Right renal pelvis (tissue), 4 donors: ENCODE measurements around the gene HS6ST3. TPM values are rescaled to one million over a fixed set of nuclear protein-coding genes. Genes with fewer than 3 reads are reported as not detected.

Experiments used
- DNase-seq, 4 donors: peaks; one replicate each; pipeline ENCODE4 v3.0.0-alpha.2; 2013; ENCODE audit warnings: low read depth in 4 of 4, low spot score in 3 of 4, missing footprints in 1 of 4
- polyA plus RNA-seq, 4 donors: library from polyadenylated mRNA; unstranded; fragments of 120-200 nt; gene quantifications; one replicate each; pipeline ENCODE4 v1.2.1, GENCODE V29; 2013; ENCODE audit not compliant: insufficient read length in 4 of 4

The HS6ST3 gene
- polyA plus RNA-seq, 4 donors = 2.9 to 4.4 (median 3.8) TPM

- no peak for DNase-seq
Measured at GRCh38 chr13:96816261-96816660, 726.4 kb downstream of the HS6ST3 start.

GRCh38 chr13:96816874-96817273 is 727.0 kb downstream of the HS6ST3 start:
- DNase-seq = no peak

- peak in 2 of 4 donors; percentile 4 to 10 for DNase-seq
Measured at GRCh38 chr13:96817336-96817941, 727.5 kb downstream of the HS6ST3 start.

DNA sequence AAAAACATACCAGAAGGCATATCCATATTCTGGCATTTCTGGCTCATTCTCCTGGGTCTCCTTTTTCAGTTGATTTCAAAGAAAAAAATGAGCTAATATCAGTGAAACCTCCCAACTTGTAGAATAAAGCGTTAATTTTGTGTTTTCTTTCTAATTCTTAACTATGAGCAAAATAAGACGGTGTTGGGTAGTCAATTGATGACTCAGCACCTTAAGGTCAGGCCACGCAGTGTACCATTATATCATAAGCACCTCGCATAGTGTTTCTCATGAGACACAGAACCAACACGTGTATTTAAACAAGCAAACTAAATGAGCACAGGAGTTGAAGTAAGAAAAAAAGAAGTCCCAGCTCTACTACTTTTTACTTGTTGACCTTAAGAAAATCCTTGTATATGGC is 729.5 kb downstream of the HS6ST3 start:
- DNase-seq = no peak

DNA sequence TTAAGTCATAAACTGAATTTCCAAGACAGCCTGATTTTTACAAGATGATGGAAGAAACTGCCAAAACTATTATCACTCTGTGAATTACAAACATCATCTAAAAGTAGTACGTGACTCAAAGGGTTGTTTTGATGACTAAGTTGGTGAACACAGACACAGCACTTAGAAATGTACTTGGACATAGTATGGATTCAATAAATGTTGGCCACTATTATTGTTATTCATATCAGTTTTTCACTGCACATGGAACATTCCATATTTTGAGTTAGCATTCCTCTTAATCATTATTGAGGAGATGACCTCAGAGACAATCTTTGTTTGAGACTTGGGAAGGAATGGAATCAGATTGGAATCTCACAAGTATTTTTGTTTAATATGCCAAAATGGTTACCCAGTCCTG is 731.5 kb downstream of the HS6ST3 start:
- DNase-seq = no peak

GRCh38 chr13:96821971-96822370 is 732.1 kb downstream of the HS6ST3 start:
- DNase-seq = no peak

GRCh38 chr13:96822895-96823294 is 733.0 kb downstream of the HS6ST3 start:
- DNase-seq = no peak

DNA sequence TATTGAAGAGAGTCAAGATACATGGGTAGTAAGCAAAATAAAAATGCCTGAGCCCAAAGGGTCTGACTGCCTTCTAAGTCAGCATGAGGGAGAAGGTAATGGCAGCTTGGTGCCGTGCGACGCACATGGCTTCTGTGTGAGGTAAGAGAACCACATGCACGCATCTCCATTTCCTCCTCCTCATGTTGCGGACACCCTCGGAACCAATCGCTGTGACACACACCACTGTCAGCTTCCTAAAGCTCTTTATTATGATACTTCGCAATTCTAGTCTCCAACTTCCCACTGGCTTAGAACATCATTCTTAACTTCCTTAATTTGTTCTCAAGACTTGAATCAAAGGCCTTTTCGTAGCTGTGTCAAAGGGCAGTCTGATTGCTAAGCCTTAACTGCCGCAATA is 734.2 kb downstream of the HS6ST3 start:
- DNase-seq = no peak

- DNase-seq = no peak
Measured at GRCh38 chr13:96825653-96826052, 735.7 kb downstream of the HS6ST3 start.

GRCh38 chr13:96834626-96835025 is 744.7 kb downstream of the HS6ST3 start:
- no peak for DNase-seq

DNA sequence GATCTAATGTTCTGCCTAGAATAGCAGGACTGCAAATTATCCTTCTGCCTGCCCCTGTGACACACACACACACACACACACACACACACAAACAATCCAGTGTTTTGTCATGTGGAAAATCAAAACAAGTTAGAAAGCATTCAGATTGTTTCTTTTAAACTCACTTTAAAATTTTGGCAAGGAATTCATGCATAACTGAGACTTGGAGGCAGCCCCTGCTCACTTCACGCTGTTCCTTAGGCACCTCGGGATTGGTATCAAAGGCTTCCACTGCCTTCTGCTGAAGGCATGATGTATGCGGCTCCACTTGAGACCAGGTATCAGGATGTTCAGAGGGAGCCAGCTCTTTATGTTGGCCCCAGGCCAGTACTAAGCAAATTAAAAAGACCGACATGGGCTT is 745.6 kb downstream of the HS6ST3 start:
- DNase-seq = peak in 2 of 4 donors; percentile 10 to 27

DNA sequence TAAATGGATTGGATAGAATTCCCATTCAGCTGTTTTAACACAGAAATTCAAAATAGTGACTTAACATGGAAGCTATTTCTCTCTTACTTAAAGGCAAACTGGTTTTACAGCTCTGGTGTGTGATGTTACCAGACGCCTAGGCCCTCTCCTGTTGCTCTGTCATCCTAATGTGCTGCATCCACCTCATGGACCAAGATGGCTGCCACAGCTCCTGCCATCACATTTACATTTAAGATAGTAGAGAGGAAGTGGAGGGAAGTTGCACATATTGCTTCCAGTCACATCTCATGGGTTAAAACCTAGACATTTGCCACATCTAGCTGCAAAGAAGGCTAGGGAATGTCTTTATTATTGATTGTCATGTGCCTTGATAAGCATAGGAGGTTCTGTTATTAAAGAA is 746.8 kb downstream of the HS6ST3 start:
- DNase-seq = no peak

DNA sequence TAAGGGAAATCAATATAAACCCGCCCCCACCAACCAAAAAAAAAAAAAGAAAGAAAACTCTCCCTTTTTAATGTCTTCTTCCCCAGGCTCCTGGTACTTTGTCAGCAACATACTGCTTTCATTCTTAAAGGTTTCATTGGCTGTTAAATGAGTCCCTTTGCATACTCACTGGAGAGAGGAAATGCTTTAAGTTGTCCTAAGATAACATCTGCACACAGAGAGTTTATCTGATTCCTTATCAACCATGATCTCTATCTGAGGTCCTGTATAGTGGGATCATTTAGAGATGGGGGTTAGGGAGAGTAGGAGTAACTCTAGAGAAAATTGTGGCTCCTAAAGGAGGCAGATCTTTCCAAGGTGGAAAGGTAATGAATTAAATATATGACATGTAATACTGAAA is 747.9 kb downstream of the HS6ST3 start:
- DNase-seq = no peak

- DNase-seq = no peak
Measured at GRCh38 chr13:96844195-96844594, 754.3 kb downstream of the HS6ST3 start.

GRCh38 chr13:96844616-96845015 is 754.7 kb downstream of the HS6ST3 start:
- DNase-seq = no peak

DNA sequence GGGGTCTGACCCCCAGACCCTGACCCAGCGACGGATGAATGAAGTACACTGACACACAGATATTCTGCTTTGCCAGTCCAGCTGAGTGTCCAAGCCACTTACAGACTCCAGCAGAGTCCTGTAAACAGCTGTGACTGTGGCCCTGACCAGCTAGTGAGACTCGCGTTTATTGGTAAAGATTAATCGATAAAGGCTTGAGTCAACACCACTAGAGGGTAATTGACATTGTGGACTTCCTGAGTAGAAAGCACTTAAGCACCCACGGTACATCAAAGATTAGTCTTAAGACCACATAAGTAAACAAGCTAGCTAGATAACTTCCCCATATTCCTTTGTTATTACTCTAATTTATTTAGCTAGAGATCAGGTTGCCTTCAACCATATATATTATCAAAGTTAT is 758.4 kb downstream of the HS6ST3 start:
- DNase-seq = no peak

- no peak for DNase-seq
Measured at GRCh38 chr13:96849091-96849490, 759.2 kb downstream of the HS6ST3 start.

DNA sequence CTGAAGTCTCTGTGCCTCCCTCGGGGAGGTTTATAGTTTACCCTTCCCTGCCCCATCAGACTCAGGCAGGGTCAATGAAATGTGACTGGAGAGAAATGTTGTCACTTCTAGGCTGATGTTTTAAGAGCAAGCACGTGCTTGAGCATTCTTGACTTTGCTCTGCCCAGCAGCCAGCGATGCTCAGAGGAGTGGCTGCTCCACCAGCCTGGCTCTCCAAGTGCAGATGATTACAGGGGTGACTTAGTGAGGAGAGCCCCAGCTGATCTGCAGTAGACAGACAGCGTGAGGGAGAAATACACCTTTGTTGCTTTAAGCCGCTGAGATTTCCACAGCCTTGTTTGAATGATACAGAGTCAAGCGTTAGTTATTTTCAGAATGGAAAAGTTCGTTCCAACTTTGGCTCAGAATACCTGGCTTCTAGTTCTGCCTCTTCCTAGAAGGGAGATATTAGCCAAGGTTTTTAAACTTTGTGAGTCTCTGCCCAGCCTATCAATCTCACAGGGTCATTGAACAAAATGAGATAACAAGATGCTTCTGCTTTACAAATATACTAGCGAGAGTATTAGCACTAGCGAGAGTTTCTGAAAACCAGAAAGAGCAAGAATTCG is 760.7 kb downstream of the HS6ST3 start:
- no peak for DNase-seq

- DNase-seq = no peak
Measured at GRCh38 chr13:96851856-96852445, 762.0 kb downstream of the HS6ST3 start.

DNA sequence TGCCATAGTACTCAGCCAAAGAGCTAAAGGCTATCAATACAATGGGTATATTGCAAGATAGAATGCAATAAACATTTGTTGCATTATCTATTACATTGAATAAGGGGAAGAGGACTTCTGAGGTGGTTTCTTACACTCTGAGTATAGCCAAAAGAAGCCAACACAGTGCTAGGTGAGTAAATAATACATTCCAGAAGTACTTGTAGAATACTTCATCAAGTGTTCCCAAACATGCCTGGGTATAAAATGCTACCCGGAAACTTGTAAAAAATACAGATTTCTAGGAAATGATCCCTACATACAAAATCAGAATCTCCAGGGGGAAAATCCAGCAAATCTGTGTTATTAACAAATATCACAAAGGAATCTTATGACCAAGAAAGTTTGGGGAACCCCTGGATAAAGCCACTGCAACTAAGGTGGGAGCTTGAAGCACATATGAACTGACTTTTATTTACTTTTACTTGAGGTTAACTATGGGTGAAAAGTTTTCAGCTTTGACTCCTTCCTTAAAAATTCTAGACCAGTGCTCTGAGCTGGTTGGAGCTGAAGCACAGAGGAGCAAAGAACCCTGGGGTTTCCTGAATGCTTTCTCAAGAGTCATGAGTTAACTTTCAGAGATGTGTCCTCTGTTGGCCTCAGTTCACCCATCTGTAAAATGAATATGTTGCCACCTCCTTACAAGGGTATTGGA is 768.4 kb downstream of the HS6ST3 start:
- no peak for DNase-seq

DNA sequence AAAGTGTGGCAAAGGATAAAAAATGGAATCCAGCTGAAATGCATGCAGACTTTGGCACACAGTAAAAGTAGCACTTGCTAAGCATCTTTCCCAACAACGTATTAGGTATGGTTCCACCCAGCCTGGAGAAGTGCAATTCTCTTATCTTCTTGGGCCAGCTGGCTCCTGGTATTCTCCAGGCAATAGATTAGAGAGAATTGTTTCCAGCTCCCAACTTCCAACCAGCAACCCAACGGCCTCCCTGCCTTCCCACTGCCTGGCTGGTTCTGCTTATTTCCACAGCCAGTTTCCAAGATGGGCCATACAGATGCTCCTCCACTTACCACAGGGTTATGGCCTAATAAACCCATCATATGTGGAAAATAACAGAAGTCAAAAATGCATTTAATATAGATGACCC is 771.0 kb downstream of the HS6ST3 start:
- no peak for DNase-seq

GRCh38 chr13:96862093-96862492 is 772.2 kb downstream of the HS6ST3 start:
- no peak for DNase-seq
